GM21786 (cell line): ENCODE measurements around the gene ENKD1.

Experiments
- ATAC-seq: cut with Tn5 transposase; IDR thresholded peaks from one replicate; pipeline ENCODE4 v1.9.1; 2021; ENCODE audit not compliant: unreplicated experiment

Gene ENKD1

DNA sequence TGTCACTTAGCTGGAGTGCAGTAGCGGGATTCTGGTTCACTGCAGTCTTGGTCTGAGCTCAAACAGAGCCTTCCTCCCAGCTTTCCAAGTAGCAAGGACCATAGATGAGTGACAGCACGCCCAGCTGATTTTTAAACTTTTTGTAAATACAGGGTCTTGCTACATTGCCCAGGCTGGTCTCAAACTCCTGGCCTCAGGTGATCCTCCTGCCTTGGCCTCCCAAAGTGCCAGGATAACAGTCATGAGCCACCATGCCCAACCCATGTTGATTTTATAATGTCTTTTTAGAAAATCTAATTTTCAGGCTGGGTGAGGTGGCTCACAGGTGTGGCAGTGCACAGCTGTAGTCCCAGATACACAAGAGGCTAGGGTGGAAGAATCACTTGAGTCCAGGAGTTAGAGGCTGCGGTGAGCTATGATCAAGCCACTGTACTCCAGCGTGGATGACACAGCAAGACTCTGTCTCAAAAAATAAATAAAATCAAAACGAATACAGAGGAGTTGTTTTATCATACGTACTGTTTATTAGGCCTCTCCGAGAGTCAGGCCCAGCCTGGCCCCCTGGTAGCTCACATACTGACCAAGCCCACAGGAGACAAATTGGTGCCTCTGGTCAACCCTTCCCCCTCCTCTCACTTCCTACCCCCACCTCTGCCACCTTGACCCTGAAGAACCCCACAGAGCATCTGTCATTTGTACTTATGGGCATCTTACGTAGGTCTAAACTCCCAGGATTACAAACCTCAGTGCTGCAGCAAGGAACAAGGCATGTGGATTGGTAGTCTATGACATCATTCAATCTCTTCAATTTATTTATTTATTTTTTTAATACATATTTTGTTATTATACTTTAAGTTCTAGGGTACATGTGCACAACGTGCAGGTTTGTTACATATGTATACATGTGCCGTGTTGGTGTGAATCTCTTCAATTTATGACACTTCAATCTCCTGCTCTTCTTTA is 13.7 kb upstream of the ENKD1 start:
- no peak for ATAC-seq

GRCh38 chr16:67678354-67679023 is 11.9 kb upstream of the ENKD1 start:
- no peak for ATAC-seq

DNA sequence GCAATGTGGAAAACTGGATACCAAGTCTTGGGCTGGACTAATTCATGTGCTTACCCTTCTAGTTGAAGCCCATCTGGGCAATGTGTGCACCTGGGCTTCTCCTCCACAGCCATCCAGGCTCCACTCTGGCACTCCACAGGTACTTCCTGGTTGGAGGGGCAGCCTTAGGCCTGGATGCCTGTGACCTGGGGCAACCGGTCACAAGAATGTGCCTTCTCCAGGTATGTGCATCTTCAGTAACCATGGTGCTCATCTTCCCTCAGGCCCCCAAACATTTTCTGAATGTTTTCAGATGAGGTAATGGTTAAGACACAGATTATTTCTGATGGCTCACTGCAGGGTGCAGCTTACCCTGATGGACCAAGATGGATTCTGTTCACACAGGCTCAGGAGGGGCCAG is 11.2 kb upstream of the ENKD1 start:
- ATAC-seq = no peak

DNA sequence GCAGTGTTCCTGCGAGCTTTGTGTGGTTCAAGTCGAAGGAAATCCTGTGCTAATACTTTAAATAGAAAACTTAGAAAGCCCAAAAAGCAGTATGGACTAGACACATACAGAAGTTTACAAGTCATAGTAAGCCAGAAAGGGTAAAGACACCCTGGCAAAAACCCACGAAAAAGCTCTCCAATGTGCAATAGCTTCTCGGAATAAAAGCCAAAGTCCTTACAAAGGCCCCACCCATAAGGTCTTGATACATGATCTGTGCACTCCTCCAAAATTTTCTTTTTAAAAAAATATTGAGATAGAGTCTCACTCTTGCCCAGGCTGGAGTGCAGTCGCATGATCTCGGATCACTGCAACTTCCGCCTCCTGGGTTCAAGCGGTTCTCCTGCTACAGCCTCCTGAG is 10.4 kb upstream of the ENKD1 start:
- ATAC-seq = no peak

DNA sequence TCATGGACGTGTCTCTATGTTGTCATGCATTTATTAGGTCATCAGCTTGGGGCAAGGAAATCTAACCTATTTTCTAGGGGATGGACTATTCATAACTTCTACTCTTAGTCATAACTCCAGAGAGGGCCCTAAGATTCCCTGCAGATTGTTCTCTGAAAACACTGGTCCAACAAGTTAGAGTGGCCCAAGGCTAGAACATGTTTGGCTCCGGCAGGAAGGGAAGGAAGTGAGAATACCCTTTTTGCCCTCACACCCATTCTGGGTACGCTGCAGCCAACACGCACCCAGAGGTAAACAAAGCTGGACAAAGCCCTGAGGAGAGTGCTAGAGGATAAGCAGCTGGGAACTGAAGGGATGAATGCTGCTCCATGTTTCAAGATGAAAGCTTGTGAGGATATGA is 10.0 kb upstream of the ENKD1 start:
- no peak for ATAC-seq

DNA sequence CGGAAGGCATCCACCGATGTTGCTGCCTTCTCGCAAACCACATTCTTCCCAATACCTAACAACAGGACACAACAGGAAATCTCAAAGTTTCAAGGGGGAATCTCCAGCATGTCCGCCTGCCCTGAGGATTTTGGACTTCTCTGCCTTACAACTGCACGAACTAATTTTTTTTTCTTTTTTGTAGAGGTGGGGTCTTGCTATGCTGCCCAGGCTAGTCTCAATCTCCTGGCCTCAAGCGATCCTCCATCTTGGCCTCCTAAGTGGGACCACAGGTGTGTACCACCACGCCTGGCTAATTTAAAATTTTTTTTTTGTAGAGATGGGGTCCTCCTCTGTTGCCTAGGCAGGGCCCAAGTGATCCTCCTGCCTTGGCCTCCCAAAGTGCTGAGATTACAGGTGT is 9.4 kb upstream of the ENKD1 start:
- ATAC-seq = no peak

DNA sequence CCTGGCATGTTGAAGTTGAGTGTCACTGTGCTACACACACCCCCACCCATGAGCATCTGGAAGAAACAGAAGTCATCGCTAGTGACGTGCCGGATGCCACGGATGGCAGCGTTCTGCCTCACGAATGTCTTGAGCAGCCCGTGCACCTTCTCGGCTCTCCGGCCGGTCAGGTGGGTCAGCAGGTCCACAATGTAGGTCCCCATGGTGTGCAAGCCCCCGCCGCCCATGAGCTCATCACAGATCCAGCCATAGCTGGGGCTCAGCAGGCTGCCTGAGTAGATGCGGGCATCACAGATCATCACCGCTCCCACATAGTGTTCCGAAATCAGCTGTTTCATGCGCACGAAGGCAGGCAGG is 9.0 kb upstream of the ENKD1 start:
- ATAC-seq = no peak

DNA sequence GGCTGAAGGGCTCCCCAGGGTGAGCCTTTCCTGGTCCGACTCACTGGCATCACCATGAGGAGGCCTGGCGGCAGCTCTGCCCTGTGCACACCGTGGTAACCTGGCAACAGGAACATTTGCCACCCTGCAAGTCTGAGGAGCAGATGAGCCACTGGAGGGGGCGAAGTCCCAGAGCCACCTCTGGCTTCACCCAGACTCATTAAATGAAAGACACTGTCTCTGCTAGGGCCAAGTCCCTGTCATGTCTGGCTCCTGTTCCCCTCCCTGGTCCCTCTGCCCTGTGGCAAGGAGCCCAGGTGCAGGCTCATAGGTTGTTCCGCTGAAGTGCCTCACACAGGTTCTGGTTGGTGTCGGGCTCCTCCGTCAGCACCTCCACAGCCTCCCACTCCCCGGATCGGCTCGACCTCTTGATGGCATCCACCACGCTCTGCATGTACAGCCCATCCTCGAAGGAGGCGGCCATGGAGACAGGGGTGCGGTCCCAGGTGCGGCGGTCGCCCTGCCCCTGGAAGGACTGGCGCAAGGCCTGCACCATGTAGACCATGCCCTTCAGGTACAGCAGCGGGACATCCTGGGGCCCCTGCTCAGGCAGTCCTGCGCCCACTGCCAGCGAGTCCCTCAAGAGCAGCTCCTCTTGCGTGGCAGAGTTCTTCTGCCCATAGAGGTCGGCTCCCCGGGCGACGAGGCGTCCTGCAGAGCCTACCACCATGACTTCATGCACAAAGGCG is 8.5 kb upstream of the ENKD1 start:
- ATAC-seq = no peak

- no peak for ATAC-seq
Measured at GRCh38 chr16:67673712-67674580, 7.4 kb upstream of the ENKD1 start.

- ATAC-seq = no peak
Measured at GRCh38 chr16:67672739-67673662, 6.5 kb upstream of the ENKD1 start.

- no peak for ATAC-seq
Measured at GRCh38 chr16:67672306-67672705, 5.8 kb upstream of the ENKD1 start.

DNA sequence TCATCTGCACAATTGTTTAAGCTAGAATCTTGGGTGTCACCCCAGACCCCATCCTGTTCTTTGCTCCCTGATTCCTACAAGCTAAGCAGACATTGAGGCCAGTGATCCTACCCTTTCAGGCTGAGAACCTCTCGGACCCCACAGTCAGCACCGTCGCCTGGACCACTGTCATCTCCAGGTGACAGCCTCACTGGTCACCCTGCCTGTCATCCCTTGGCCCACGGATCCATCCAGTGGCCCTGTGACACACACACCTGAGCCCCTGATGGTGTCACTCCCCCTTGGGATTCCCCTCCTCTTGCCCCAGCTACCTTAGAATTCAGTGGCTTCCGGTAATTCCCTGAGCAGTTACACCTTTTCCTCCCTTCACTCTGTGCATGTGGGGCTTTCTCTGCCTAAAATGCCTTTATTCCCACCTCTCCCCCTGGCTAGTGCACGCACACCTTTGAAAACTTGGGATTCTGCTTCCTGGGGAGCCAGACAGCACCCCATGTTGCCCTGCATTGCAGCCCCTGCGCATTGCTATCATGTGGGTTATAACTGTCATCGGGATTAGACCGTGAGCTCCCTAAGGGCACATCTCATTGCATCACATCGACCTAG is 3.0 kb upstream of the ENKD1 start:
- ATAC-seq = no peak

- ATAC-seq = no peak
Measured at GRCh38 chr16:67668495-67669157, 2.1 kb upstream of the ENKD1 start.

DNA sequence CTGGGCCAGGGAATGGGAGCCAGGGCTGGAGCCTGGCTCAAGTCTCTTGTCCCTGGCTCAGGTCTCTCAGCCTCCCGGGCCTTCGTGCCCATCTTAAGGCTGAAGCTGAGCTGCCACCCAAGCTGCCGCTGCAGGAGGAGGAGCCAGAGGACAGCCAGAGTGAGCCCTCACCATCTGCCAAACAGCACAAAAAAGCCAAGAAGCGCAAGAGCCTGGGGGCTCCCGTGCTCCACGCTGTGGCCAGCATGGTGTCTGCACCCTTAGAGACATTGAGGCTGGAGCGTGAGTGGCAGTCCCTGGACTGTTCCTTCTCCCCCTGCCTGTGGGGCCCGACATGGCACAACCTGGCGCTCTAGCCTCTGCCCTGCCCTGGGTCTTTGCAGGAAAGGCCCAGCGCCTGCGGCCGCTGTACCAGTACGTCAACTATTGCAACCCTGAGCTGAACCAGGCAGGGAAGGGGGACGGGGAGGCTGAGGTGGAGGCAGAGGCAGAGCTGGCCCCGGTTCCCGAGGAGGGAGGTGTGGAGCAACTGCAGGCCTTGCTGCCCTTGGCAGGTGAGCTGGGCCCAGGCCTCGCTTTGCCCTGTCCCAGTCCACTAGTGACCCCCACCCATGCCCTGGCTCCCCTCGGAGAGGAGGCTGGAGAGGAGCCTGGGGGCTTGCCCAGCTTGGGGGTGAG is 1.4 kb upstream of the ENKD1 start:
- ATAC-seq = peak; percentile 70

- ATAC-seq = no peak
Measured at GRCh38 chr16:67667453-67667816, 885 bp upstream of the ENKD1 start.

- no peak for ATAC-seq
Measured at GRCh38 chr16:67666032-67666551, 458 bp downstream of the ENKD1 start.

GRCh38 chr16:67665598-67665997 is 952 bp downstream of the ENKD1 start:
- ATAC-seq = no peak

GRCh38 chr16:67664871-67665270 is 1.7 kb downstream of the ENKD1 start:
- ATAC-seq = no peak
